Measurements from ENCODE around the gene ABCB4.

- TF ChIP-seq POLR2AphosphoS5 (IDR thresholded peaks at IDR 0.05; ENCODE audit: low read depth, low read length) (no peak), TAF1 (IDR thresholded peaks at IDR 0.05; ENCODE audit: borderline replicate concordance, insufficient read depth, low read length) (no peak)
- TF ChIP-seq, protein P1, sequence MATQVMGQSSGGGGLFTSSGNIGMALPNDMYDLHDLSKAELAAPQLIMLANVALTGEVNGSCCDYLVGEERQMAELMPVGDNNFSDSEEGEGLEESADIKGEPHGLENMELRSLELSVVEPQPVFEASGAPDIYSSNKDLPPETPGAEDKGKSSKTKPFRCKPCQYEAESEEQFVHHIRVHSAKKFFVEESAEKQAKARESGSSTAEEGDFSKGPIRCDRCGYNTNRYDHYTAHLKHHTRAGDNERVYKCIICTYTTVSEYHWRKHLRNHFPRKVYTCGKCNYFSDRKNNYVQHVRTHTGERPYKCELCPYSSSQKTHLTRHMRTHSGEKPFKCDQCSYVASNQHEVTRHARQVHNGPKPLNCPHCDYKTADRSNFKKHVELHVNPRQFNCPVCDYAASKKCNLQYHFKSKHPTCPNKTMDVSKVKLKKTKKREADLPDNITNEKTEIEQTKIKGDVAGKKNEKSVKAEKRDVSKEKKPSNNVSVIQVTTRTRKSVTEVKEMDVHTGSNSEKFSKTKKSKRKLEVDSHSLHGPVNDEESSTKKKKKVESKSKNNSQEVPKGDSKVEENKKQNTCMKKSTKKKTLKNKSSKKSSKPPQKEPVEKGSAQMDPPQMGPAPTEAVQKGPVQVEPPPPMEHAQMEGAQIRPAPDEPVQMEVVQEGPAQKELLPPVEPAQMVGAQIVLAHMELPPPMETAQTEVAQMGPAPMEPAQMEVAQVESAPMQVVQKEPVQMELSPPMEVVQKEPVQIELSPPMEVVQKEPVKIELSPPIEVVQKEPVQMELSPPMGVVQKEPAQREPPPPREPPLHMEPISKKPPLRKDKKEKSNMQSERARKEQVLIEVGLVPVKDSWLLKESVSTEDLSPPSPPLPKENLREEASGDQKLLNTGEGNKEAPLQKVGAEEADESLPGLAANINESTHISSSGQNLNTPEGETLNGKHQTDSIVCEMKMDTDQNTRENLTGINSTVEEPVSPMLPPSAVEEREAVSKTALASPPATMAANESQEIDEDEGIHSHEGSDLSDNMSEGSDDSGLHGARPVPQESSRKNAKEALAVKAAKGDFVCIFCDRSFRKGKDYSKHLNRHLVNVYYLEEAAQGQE (IDR thresholded peaks at IDR 0.05; ENCODE audit: insufficient read depth in 1 of 2, low read depth in 2 of 2, low read length in 2 of 2): no peak
These were observed 61.3 kb downstream of the ABCB4 start for GRCh38 chr7:87413951-87414793.

Measured in PFSK-1 (cell line).